Measurements from ENCODE around the gene ISG15. TPM values are rescaled to one million over a fixed set of nuclear protein-coding genes. Genes with fewer than 3 reads are reported as not detected.

Gene ISG15
- total RNA-seq, 2 donors from 2014 or later: 8.3 to 29.0 TPM

DNA sequence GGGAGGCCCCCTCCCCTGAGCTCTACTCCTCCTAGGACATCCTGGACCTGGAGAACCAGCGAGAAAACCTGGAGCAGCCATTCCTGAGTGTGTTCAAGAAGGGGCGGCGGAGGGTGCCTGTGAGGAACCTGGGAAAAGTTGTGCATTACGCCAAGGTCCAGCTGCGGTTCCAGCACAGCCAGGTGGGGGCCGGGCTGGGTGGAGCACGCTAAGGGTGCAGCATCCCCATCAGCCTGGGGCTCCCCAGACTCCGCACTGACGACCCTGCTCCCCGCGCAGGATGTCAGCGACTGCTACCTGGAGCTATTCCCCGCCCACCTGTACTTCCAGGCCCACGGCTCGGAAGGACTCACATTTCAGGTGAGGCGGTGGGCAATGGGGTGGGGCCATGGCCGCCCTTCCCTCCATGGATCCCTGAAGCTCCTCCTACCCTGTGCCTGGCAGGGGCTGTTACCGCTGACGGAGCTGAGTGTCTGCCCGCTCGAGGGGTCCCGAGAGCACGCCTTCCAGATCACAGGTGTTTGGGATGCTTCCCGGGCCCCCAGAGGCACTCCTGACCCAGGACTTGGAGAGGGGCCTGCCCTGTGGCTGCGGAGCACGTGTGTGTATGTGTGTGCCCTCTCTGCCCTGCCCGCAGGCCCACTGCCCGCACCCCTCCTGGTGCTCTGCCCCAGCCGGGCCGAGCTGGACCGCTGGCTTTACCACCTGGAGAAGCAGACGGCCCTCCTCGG, 42.9 kb upstream of the ISG15 start:
- Histone ChIP-seq H3K36me3 (replicated peaks in 1 of 2; ENCODE audit: insufficient read depth in 1 of 2, low read depth in 2 of 2) (no peaks in the 10 kb centered on the region), H3K9me3 (no peaks in the 10 kb centered on the region), H3K27me3 (peaks cover 0 to 6% of the 10 kb centered on the region in 2 donors), H3K4me3 (no peak overlapping the region), H3K27ac (no peak overlapping the region), H3K4me1 (peaks cover 20% of the 10 kb centered on the region)
- ATAC-seq: no peak
- intact Hi-C loops (cut with DNase I): no loop called here
- WGBS, 2 donors: 11 to 16% methylated on average over 5 to 33 of the region's 33 CpGs
- DNase-seq: no peak
- TF ChIP-seq POLR2A (IDR thresholded peaks at IDR 0.05): no peak
- TF ChIP-seq, protein P1, sequence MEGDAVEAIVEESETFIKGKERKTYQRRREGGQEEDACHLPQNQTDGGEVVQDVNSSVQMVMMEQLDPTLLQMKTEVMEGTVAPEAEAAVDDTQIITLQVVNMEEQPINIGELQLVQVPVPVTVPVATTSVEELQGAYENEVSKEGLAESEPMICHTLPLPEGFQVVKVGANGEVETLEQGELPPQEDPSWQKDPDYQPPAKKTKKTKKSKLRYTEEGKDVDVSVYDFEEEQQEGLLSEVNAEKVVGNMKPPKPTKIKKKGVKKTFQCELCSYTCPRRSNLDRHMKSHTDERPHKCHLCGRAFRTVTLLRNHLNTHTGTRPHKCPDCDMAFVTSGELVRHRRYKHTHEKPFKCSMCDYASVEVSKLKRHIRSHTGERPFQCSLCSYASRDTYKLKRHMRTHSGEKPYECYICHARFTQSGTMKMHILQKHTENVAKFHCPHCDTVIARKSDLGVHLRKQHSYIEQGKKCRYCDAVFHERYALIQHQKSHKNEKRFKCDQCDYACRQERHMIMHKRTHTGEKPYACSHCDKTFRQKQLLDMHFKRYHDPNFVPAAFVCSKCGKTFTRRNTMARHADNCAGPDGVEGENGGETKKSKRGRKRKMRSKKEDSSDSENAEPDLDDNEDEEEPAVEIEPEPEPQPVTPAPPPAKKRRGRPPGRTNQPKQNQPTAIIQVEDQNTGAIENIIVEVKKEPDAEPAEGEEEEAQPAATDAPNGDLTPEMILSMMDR (IDR thresholded peaks at IDR 0.05): no peak

DNA sequence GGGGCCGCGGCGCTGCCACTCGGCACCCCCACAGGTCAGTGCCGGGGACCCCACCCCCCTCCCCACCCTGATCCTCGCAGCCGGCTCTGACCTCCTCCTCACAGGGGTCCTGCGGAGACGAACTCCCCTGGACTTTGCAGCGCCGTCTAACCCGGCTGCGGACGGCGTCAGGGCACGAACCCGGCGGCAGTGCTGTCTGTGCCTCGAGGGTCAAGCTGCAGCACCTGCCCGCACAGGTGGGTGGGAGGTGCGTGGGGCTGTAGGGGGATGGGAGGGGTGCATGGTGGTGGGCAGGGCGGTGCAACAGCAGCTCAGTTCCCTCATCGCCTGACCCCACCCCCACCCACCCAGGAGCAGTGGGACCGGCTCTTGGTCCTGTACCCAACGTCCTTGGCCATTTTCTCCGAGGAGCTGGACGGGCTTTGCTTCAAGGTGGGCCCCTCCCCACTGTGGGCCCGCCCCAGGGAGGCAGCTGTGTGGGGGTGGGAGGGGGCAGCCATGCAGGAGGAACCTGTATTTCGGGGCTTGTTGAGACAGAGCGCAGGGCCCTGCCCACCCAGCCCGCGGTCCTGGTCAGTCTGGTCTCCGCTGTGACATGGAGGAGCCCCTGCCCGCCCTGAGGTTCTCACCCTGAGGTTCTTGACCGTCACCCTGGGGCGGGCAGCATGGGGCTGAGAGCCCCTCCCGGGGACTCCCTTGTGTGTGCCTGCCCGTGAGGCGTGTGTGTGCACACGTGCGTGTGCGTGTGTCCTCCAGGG, 42.1 kb upstream of the ISG15 start:
- H3K36me3 ChIP-seq (replicated peaks in 1 of 2; ENCODE audit: insufficient read depth in 1 of 2, low read depth in 2 of 2): no peaks in the 10 kb centered on the region
- H3K4me1 ChIP-seq: peaks cover 23% of the 10 kb centered on the region
- TF ChIP-seq POLR2A (IDR thresholded peaks at IDR 0.05): no peak
- TF ChIP-seq, protein P1 (IDR thresholded peaks at IDR 0.05): no peak
- H3K27me3 ChIP-seq: peaks cover 0 to 6% of the 10 kb centered on the region in 2 donors
- H3K27ac ChIP-seq: no peak overlapping the region
- no peak for DNase-seq
- 29 to 40% methylated on average over 3 to 38 of the region's 42 CpGs for WGBS, 2 donors
- no peak for ATAC-seq
- no peak overlapping the region for H3K4me3 ChIP-seq
- intact Hi-C loops (cut with DNase I): no loop called here
- no peaks in the 10 kb centered on the region for H3K9me3 ChIP-seq

DNA sequence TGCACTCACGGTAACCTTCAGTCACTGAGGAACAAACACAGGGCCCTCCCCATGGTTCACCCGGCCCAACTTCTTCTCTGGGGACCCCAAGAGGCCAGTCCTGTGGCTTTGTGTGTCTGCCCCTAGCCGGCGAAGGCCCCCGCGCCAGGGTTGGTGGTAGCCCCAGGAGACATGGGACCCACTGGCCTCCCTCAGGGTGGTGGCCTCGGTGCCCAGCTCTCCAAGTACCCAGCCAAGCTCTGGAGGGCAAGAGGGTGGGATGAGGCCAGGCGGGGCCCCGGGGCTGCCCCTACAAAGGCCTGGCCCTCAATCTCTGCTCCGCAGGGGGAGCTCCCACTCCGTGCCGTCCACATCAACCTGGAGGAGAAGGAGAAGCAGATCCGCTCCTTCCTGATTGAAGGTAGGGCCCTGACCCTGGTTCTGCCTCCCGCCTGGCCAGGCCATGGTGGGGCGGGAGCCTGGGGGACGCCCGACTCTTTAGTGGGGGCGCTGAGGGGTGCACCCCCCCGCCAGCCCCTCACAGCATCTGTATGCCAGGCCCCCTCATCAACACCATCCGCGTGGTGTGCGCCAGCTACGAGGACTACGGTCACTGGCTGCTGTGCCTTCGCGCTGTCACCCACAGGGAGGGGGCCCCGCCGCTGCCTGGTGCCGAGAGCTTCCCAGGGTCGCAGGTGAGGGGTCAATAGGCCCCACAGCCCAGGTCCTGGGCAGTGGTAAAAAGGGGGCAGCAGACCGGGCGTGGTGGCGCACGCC, 41.4 kb upstream of the ISG15 start:
- Histone ChIP-seq H3K4me1 (peaks cover 21% of the 10 kb centered on the region), H3K27ac (no peak overlapping the region), H3K9me3 (no peaks in the 10 kb centered on the region), H3K36me3 (replicated peaks in 1 of 2; ENCODE audit: insufficient read depth in 1 of 2, low read depth in 2 of 2) (no peaks in the 10 kb centered on the region), H3K27me3 (peaks cover 0 to 6% of the 10 kb centered on the region in 2 donors), H3K4me3 (no peak overlapping the region)
- intact Hi-C loops (cut with DNase I): no loop called here
- 52 to 91% methylated on average over 6 to 31 of the region's 34 CpGs for WGBS, 2 donors
- no peak for TF ChIP-seq POLR2A (IDR thresholded peaks at IDR 0.05)
- TF ChIP-seq, protein P1 (IDR thresholded peaks at IDR 0.05): no peak
- DNase-seq: no peak
- no peak for ATAC-seq

DNA sequence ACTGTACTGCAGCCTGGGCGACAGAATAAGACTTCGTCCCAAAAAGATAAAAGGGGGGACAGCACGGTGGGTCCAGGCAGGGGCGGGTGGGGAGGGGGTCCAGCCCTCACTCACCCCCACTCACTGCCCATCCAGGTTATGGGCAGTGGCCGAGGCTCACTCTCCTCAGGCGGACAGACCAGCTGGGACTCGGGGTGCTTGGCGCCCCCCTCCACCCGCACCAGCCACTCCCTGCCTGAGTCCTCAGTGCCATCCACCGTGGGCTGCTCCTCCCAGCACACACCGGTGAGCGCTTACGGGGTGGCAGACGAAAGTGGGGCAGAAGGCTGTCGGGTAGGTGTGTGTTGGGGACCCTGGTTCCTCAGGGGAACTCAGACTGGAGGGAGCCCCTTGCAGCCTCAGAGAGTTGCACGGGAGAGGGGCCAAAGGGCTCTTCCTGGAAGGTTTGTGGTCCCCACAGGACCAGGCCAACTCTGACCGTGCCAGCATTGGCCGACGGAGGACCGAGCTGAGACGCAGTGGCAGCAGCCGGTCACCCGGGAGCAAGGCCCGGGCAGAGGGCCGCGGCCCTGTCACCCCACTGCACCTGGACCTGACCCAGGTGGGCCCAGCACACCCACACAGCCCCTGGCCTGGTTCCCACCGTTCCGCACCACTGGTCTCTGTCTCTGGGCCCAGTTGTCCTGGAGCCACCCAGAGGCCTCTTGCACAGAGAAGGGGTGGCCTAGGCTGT, 40.4 kb upstream of the ISG15 start:
- H3K27ac ChIP-seq: no peak overlapping the region
- no peak for ATAC-seq
- peaks cover 0 to 6% of the 10 kb centered on the region in 2 donors for H3K27me3 ChIP-seq
- H3K4me1 ChIP-seq: peaks cover 11% of the 10 kb centered on the region
- no peak for DNase-seq
- TF ChIP-seq, protein P1 (IDR thresholded peaks at IDR 0.05): no peak
- TF ChIP-seq POLR2A (IDR thresholded peaks at IDR 0.05): no peak
- intact Hi-C loops (cut with DNase I): no loop called here
- no peak overlapping the region for H3K4me3 ChIP-seq
- no peaks in the 10 kb centered on the region for H3K36me3 ChIP-seq (replicated peaks in 1 of 2; ENCODE audit: insufficient read depth in 1 of 2, low read depth in 2 of 2)
- no peaks in the 10 kb centered on the region for H3K9me3 ChIP-seq
- 69 to 72% methylated on average over 5 to 24 of the region's 28 CpGs for WGBS, 2 donors

All from body of pancreas (tissue), 4 donors.